Stimulated activated CD4-positive, alpha-beta T cell treated with anti-CD3 and anti-CD28 coated beads, Interleukin-12 subunit alpha, Interleukin-12 subunit beta, amount 100 ng/mL, for 4 hours (primary cell): Measurements from ENCODE around the gene PRKG1.

Source experiments
- DNase-seq: peaks from one replicate; pipeline ENCODE4 v3.0.0-alpha.2; 2020

Gene PRKG1

GRCh38 chr10:52313933-52314821, 1239.9 kb downstream of the PRKG1 start, which contains the start of gene DKK1:
TSS of gene DKK1 (plus strand) at chr10:52314281. CDS start at chr10:52314435, 154 bp downstream.
- DNase-seq: no peak

- no peak for DNase-seq
Observed at GRCh38 chr10:52314822-52315552, 1240.7 kb downstream of the PRKG1 start.

- no peak for DNase-seq
Observed at GRCh38 chr10:52316001-52316400, 1241.7 kb downstream of the PRKG1 start.

GRCh38 chr10:52316500-52316899, 1242.2 kb downstream of the PRKG1 start:
- no peak for DNase-seq

- no peak for DNase-seq
Observed at GRCh38 chr10:52318136-52318701, 1243.9 kb downstream of the PRKG1 start.

GRCh38 chr10:52318822-52319464, 1244.7 kb downstream of the PRKG1 start:
- no peak for DNase-seq

GRCh38 chr10:52319926-52320325, 1245.6 kb downstream of the PRKG1 start:
- DNase-seq: no peak

GRCh38 chr10:52322323-52322722, 1248.0 kb downstream of the PRKG1 start:
- DNase-seq: no peak

- no peak for DNase-seq
Observed at GRCh38 chr10:52322936-52323335, 1248.6 kb downstream of the PRKG1 start.

GRCh38 chr10:52326382-52326781, 1252.1 kb downstream of the PRKG1 start:
- no peak for DNase-seq

GRCh38 chr10:52331638-52332364, 1257.5 kb downstream of the PRKG1 start:
- no peak for DNase-seq

GRCh38 chr10:52332815-52333214, 1258.5 kb downstream of the PRKG1 start:
- no peak for DNase-seq

- no peak for DNase-seq
Observed at GRCh38 chr10:52334595-52334994, 1260.3 kb downstream of the PRKG1 start.

- no peak for DNase-seq
Observed at GRCh38 chr10:52335665-52336064, 1261.4 kb downstream of the PRKG1 start.

- DNase-seq: no peak
Observed at GRCh38 chr10:52337225-52337624, 1262.9 kb downstream of the PRKG1 start.

GRCh38 chr10:52343439-52343838, 1269.2 kb downstream of the PRKG1 start:
- no peak for DNase-seq

- no peak for DNase-seq
Observed at GRCh38 chr10:52346394-52347326, 1272.4 kb downstream of the PRKG1 start.

- DNase-seq: no peak
Observed at GRCh38 chr10:52347327-52347667, 1273.0 kb downstream of the PRKG1 start.
